Stimulated activated naive CD8-positive, alpha-beta T cell treated with anti-CD3 and anti-CD28 coated beads, Interleukin-15, Interleukin-2, amounts not matched to agents 100 ng/mL and 50 ng/mL, for 24 hours (primary cell): Measurements from ENCODE around the gene OR5H6.
"Not testable (repeated sequence)": the region's sequence is repeated elsewhere in the genome, so short reads cannot be mapped to it uniquely, and the experiment has no call there.

Experiments used
- H3K27ac Mint-ChIP-seq: one replicate; pipeline ENCODE4 v1.8.0; 2021; ENCODE audit warnings: mild to moderate bottlenecking, mixed read lengths
- H3K27me3 Mint-ChIP-seq: one replicate; pipeline ENCODE4 v1.8.0; 2021; ENCODE audit warnings: mixed read lengths
- H3K36me3 Mint-ChIP-seq: one replicate; pipeline ENCODE4 v1.8.0; 2021; ENCODE audit warnings: low read depth, mixed read lengths
- H3K4me1 Mint-ChIP-seq: one replicate; pipeline ENCODE4 v1.8.0; 2021; ENCODE audit warnings: low read depth, mixed read lengths
- H3K4me3 Mint-ChIP-seq: one replicate; pipeline ENCODE4 v1.8.0; 2021; ENCODE audit warnings: mild to moderate bottlenecking, mixed read lengths
- H3K9me3 Mint-ChIP-seq: one replicate; pipeline ENCODE4 v1.8.0; 2021; ENCODE audit warnings: mixed read lengths

Gene OR5H6

GRCh38 chr3:98263944-98264343 is at the start of gene OR5H6:
TSS of gene OR5H6 (plus strand) at chr3:98264244. CDS start at chr3:98264333, 89 bp downstream.
- H3K9me3 Mint-ChIP-seq = no peaks in the 10 kb centered on the region
- H3K36me3 Mint-ChIP-seq = no peaks in the 10 kb centered on the region
- no peak within 1 kb of the TSS for H3K27ac Mint-ChIP-seq
- no peaks in the 10 kb centered on the region for H3K27me3 Mint-ChIP-seq
- H3K4me1 Mint-ChIP-seq = no peaks in the 10 kb centered on the region
- no peak within 1 kb of the TSS for H3K4me3 Mint-ChIP-seq

- H3K27ac Mint-ChIP-seq = no peak overlapping the region
- H3K4me1 Mint-ChIP-seq = no peaks in the 10 kb centered on the region
- H3K27me3 Mint-ChIP-seq = no peaks in the 10 kb centered on the region
- H3K9me3 Mint-ChIP-seq = no peaks in the 10 kb centered on the region
- no peaks in the 10 kb centered on the region for H3K36me3 Mint-ChIP-seq
- H3K4me3 Mint-ChIP-seq = no peak overlapping the region
Measured at GRCh38 chr3:98215051-98215450, 49.0 kb upstream of the OR5H6 start.

GRCh38 chr3:98223907-98224672 is 40.0 kb upstream of the OR5H6 start:
- Mint-ChIP-seq H3K4me3 (no peak overlapping the region), H3K9me3 (no peaks in the 10 kb centered on the region), H3K27me3 (no peaks in the 10 kb centered on the region), H3K27ac (no peak overlapping the region), H3K36me3 (no peaks in the 10 kb centered on the region), H3K4me1 (no peaks in the 10 kb centered on the region)

GRCh38 chr3:98232489-98232888 is 31.6 kb upstream of the OR5H6 start:
- H3K4me3 Mint-ChIP-seq = no peak overlapping the region

DNA sequence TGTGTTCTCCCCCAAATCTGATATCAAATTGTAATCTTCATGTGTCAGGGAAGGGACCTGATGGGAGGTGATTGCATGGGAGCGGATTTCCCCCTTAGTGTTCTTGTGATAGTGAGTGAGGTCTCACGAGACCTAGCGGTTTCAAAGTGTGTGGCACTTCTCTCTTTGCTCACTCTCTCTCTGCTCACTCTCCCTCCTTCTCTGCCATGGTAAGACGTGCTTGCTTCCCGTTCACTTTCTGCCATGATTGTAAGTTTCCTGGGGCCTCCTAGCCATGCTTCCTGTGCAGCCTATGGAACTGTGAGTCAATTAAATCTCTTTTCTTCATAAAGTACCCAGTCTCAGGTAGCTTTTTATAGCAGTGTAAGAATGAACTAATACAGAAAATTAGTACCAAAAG is 30.6 kb upstream of the OR5H6 start:
- Mint-ChIP-seq H3K4me3 (no peak overlapping the region), H3K4me1 (no peaks in the 10 kb centered on the region), H3K9me3 (peaks cover 3% of the 10 kb centered on the region), H3K27ac (no peak overlapping the region), H3K36me3 (no peaks in the 10 kb centered on the region), H3K27me3 (no peaks in the 10 kb centered on the region)

More at GRCh38 chr3:98232489-98232888, 31.6 kb upstream of the OR5H6 start:
- H3K27me3 Mint-ChIP-seq = no peaks in the 10 kb centered on the region
- H3K27ac Mint-ChIP-seq = no peak overlapping the region
- H3K36me3 Mint-ChIP-seq = no peaks in the 10 kb centered on the region
- peaks cover 3% of the 10 kb centered on the region for H3K9me3 Mint-ChIP-seq
- no peaks in the 10 kb centered on the region for H3K4me1 Mint-ChIP-seq

DNA sequence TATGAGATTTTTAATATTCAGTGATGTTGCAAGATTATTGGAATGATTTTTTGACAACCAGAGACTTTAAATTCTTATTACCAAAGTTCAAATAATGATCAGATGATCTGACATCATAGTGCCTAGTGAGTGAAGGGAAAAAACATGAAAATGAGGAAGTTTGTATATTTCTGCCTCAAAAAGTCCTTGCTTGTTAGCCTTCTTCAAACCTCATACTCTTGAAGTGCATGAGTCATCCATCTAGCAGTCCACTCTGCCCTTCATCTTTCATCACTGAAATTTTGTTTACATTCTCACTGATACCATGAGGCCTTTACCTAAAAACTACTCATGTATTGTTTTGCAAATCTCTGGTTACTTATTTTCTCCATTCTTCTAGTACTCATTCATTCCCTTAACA is 23.9 kb upstream of the OR5H6 start:
- no peaks in the 10 kb centered on the region for H3K27me3 Mint-ChIP-seq
- H3K4me3 Mint-ChIP-seq = no peak overlapping the region
- H3K27ac Mint-ChIP-seq = no peak overlapping the region
- peaks cover 1% of the 10 kb centered on the region for H3K9me3 Mint-ChIP-seq
- H3K36me3 Mint-ChIP-seq = no peaks in the 10 kb centered on the region
- H3K4me1 Mint-ChIP-seq = no peaks in the 10 kb centered on the region

GRCh38 chr3:98242155-98242554 is 21.9 kb upstream of the OR5H6 start:
- no peaks in the 10 kb centered on the region for H3K4me1 Mint-ChIP-seq

DNA sequence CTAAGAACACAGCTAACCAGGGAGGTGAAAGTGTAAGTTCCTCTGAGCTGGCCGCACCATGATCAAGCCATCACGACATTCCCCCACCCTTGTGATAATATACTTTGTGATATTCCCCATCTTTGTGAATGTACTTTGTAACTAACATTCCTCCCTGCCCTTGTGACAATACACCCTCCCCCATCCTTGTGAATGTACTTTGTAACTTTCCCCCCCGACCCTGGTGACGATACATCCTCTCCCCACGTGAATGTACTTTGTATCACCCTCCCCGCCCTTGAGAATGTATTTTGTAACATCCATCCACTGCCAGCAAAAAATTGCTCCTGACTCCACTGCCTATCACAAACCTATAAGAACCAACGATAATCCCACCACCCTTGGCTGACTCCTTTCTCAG is 20.2 kb upstream of the OR5H6 start:
- H3K9me3 Mint-ChIP-seq = peaks cover 3% of the 10 kb centered on the region

More at GRCh38 chr3:98242155-98242554, 21.9 kb upstream of the OR5H6 start:
- no peaks in the 10 kb centered on the region for H3K27me3 Mint-ChIP-seq
- H3K9me3 Mint-ChIP-seq = peaks cover 3% of the 10 kb centered on the region
- H3K4me3 Mint-ChIP-seq = no peak overlapping the region
- H3K36me3 Mint-ChIP-seq = no peaks in the 10 kb centered on the region
- no peak overlapping the region for H3K27ac Mint-ChIP-seq

DNA sequence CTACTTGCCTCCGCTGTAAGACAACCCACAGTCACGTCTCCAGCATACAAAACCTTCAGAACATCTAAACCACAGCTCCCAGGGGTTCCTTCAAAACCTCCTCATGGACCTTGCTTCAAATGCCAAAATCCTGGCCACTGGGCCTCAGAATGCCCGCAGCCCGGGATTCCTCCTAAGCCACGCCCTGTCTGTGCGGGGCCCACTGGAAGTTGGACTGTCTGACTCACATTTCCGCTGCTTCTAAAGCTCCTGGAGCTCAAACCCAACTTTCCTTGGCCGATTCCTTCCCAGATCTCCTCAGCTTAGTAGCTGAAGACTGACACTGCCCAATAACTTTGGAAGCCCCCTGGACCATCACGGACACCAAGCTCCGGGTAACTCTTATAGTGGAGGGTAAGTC is 17.9 kb upstream of the OR5H6 start:
- Mint-ChIP-seq H3K27me3 (no peaks in the 10 kb centered on the region), H3K36me3 (no peaks in the 10 kb centered on the region), H3K4me1 (no peaks in the 10 kb centered on the region), H3K4me3 (no peak overlapping the region), H3K27ac (no peak overlapping the region), H3K9me3 (peaks cover 3% of the 10 kb centered on the region)

More for the DNA sequence above, 20.2 kb upstream of the OR5H6 start:
- Mint-ChIP-seq H3K4me1 (no peaks in the 10 kb centered on the region), H3K36me3 (no peaks in the 10 kb centered on the region), H3K27ac (no peak overlapping the region), H3K27me3 (no peaks in the 10 kb centered on the region), H3K4me3 (no peak overlapping the region)

DNA sequence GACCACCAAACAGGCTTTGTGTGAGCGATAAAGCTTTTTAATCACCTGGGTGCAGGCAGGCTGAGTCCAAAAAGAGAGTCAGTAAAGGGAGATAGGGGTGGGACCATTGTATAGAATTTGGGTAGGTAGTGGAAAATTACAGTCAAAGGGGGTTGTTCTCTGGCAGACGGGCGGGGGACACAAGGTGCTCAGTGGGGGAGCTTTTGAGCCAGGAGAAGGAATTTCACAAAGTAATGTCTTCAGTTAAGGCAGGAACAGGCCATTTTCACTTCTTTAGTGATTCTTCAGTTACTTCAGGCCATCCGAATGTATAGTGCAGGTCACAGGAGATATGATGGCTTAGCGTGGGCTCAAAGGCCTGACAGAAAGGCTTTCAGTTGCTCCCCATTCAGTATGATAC is 8.0 kb upstream of the OR5H6 start:
- not testable (repeated sequence) for H3K27ac Mint-ChIP-seq, H3K9me3 Mint-ChIP-seq, H3K4me1 Mint-ChIP-seq, H3K36me3 Mint-ChIP-seq, H3K4me3 Mint-ChIP-seq, H3K27me3 Mint-ChIP-seq

DNA sequence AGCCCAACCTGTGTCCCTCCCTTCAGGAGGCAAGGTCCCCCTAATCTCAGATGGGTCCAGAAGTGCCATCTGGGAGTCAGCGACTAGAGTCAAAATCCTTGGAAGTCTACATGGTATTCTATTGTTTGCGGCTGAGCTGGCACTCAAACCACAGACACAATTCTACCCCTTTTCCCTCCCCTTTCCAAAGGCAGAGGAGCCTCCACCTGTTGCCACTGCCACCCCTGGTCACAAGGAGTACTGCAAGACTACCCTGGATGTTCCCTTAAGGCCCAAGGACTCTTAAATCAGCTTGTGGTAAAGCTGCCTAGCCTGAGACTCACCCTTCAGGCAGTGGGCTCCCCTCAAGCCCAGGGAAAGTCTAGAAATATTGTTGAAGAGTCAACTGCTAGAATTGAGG is 4.3 kb upstream of the OR5H6 start:
- no peaks in the 10 kb centered on the region for H3K9me3 Mint-ChIP-seq
- no peaks in the 10 kb centered on the region for H3K36me3 Mint-ChIP-seq
- no peaks in the 10 kb centered on the region for H3K4me1 Mint-ChIP-seq
- H3K27ac Mint-ChIP-seq = no peak overlapping the region
- H3K4me3 Mint-ChIP-seq = no peak overlapping the region
- no peaks in the 10 kb centered on the region for H3K27me3 Mint-ChIP-seq

DNA sequence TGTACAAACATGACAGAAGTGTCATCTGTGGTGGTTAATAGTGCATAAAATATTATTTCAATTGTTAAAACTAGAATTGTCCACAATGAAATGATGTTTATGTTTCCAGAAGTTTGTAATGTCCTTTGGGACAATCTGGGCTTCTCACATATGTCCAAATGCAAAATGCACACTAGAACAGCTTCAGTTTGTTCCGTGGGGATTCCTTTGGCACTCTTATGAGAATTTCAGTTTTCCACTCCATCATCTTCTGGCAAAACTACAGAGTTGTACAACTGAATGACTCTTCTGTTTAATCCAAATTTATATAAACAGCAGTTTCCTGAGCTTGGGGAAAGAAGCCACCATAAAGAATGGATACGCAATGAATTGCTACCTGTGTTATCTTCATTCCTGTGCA is 2.0 kb upstream of the OR5H6 start:
- Mint-ChIP-seq H3K9me3 (no peaks in the 10 kb centered on the region), H3K4me1 (no peaks in the 10 kb centered on the region), H3K36me3 (no peaks in the 10 kb centered on the region), H3K27ac (no peak overlapping the region), H3K4me3 (no peak overlapping the region), H3K27me3 (no peaks in the 10 kb centered on the region)

- H3K4me1 Mint-ChIP-seq = no peaks in the 10 kb centered on the region
- H3K27me3 Mint-ChIP-seq = peaks cover 4% of the 10 kb centered on the region
- no peak overlapping the region for H3K4me3 Mint-ChIP-seq
- H3K36me3 Mint-ChIP-seq = no peaks in the 10 kb centered on the region
- H3K27ac Mint-ChIP-seq = no peak overlapping the region
- H3K9me3 Mint-ChIP-seq = peaks cover 16% of the 10 kb centered on the region
Measured at GRCh38 chr3:98269846-98270245, 5.8 kb downstream of the OR5H6 start.

GRCh38 chr3:98272126-98272525 is 8.1 kb downstream of the OR5H6 start:
- Mint-ChIP-seq H3K4me3 (no peak overlapping the region), H3K9me3 (peaks cover 16% of the 10 kb centered on the region), H3K27me3 (peaks cover 4% of the 10 kb centered on the region), H3K4me1 (no peaks in the 10 kb centered on the region), H3K27ac (no peak overlapping the region), H3K36me3 (no peaks in the 10 kb centered on the region)

- H3K27ac Mint-ChIP-seq = no peak overlapping the region
- H3K4me1 Mint-ChIP-seq = no peaks in the 10 kb centered on the region
- peaks cover 8% of the 10 kb centered on the region for H3K9me3 Mint-ChIP-seq
- peaks cover 4% of the 10 kb centered on the region for H3K27me3 Mint-ChIP-seq
- H3K4me3 Mint-ChIP-seq = no peak overlapping the region
- H3K36me3 Mint-ChIP-seq = no peaks in the 10 kb centered on the region
Measured at GRCh38 chr3:98274914-98275313, 10.9 kb downstream of the OR5H6 start.

- no peak within 1 kb of the TSS for H3K4me3 Mint-ChIP-seq
- no peaks in the 10 kb centered on the region for H3K4me1 Mint-ChIP-seq
- H3K27ac Mint-ChIP-seq = no peak within 1 kb of the TSS
- H3K36me3 Mint-ChIP-seq = no peaks in the 10 kb centered on the region
- H3K9me3 Mint-ChIP-seq = no peaks in the 10 kb centered on the region
- no peaks in the 10 kb centered on the region for H3K27me3 Mint-ChIP-seq
Measured at GRCh38 chr3:98282205-98282604, 18.2 kb downstream of the OR5H6 start, which contains the start of gene OR5H2. TSS of gene OR5H2 (plus strand) at chr3:98282505. CDS start at chr3:98282903, 398 bp downstream.
